HepG2 (cell line): Measurements from ENCODE around the gene CDC42EP5. TPM values are rescaled to one million over a fixed set of nuclear protein-coding genes. Genes with fewer than 3 reads are reported as not detected.
A peak's percentile ranks its signal among the peaks of the same experiment; 100 is the strongest.

Source experiments
- BRCA1 ChIP-seq: sonication (generic); formaldehyde crosslinking; IDR thresholded peaks from 2 replicates; pipeline ENCODE4 v1.4.0; 2020; ENCODE audit warnings: missing genetic modification reagents
- CENPBD1 ChIP-seq: sonication (generic); formaldehyde crosslinking; IDR thresholded peaks from 2 replicates; pipeline ENCODE4 v1.8.0; 2022; ENCODE audit warnings: missing genetic modification reagents, low read depth, mild to moderate bottlenecking, borderline replicate concordance
- CHD2 ChIP-seq: IDR thresholded peaks from 2 replicates; pipeline ENCODE4 v1.6.1; 2011; ENCODE audit warnings: low read depth, low read length, improper control_type of control experiment
- CSRNP2 ChIP-seq: sonication (generic); formaldehyde crosslinking; conservative IDR thresholded peaks from 2 replicates; pipeline ENCODE4 v1.8.0; 2022; ENCODE audit warnings: low read depth, missing genetic modification reagents
- ELF4 ChIP-seq: sonication (generic); formaldehyde crosslinking; IDR thresholded peaks from 2 replicates; pipeline ENCODE4 v1.5.0; 2020; ENCODE audit warnings: missing genetic modification reagents, mild to moderate bottlenecking, moderate library complexity, borderline replicate concordance
- GATAD2A ChIP-seq: IDR thresholded peaks from 2 replicates; pipeline ENCODE4 v1.6.1; 2016
- HNRNPL ChIP-seq: fragments of 200-400 bp; formaldehyde crosslinking; IDR thresholded peaks from 2 replicates; pipeline ENCODE4 v1.6.1; 2017; ENCODE audit warnings: mild to moderate bottlenecking, low read depth, low read length
- HNRNPLL ChIP-seq: fragments of 200-400 bp; formaldehyde crosslinking; IDR thresholded peaks from 2 replicates; pipeline ENCODE4 v1.6.1; 2017; ENCODE audit warnings: mild to moderate bottlenecking, low read depth, low read length; ENCODE audit not compliant: poor library complexity, severe bottlenecking
- MZF1 ChIP-seq: sonication (generic); formaldehyde crosslinking; IDR thresholded peaks from 2 replicates; pipeline ENCODE4 v1.8.1; 2023; ENCODE audit warnings: mild to moderate bottlenecking, missing genetic modification reagents, borderline replicate concordance
- PRDM10 ChIP-seq: sonication (generic); formaldehyde crosslinking; IDR thresholded peaks from 2 replicates; pipeline ENCODE4 v1.4.0; 2020; ENCODE audit warnings: low read depth, missing genetic modification reagents
- RNF219 ChIP-seq: sonication (generic); formaldehyde crosslinking; IDR thresholded peaks from 2 replicates; pipeline ENCODE4 v1.5.0; 2020; ENCODE audit warnings: mild to moderate bottlenecking, missing genetic modification reagents
- USF2 ChIP-seq, 2 experiments: sonication (generic) in 1 of 2; formaldehyde crosslinking in 1 of 2; IDR thresholded peaks; 2 replicates each; pipeline versions ENCODE4 v1.5.1 to v1.6.1; 2011 to 2020; ENCODE audit warnings: borderline replicate concordance in 1 of 2, low read depth in 1 of 2, low read length in 1 of 2, mild to moderate bottlenecking in 1 of 2, missing genetic modification reagents in 1 of 2, moderate library complexity in 1 of 2
- ZBTB8A ChIP-seq: sonication (generic); formaldehyde crosslinking; IDR thresholded peaks from 2 replicates; pipeline ENCODE4 v1.4.0; 2020; ENCODE audit warnings: mild to moderate bottlenecking, low read depth, missing genetic modification reagents, borderline replicate concordance
- ZEB1 ChIP-seq: IDR thresholded peaks from 2 replicates; pipeline ENCODE4 v1.6.1; 2012; ENCODE audit warnings: mild to moderate bottlenecking, low read depth, inconsistent platforms; ENCODE audit not compliant: insufficient replicate concordance
- ZNF160 ChIP-seq: sonication (generic); formaldehyde crosslinking; IDR thresholded peaks from 2 replicates; pipeline ENCODE4 v1.8.0; 2022; ENCODE audit warnings: mild to moderate bottlenecking, inconsistent platforms, missing genetic modification reagents
- ZNF207 ChIP-seq: fragments of 450-650 bp; IDR thresholded peaks from 2 replicates; pipeline ENCODE4 v1.6.1; 2016; ENCODE audit warnings: antibody characterized with exemption, borderline replicate concordance
- ZNF230 ChIP-seq: sonication (generic); formaldehyde crosslinking; IDR thresholded peaks from 2 replicates; pipeline ENCODE4 v1.4.0; 2020; ENCODE audit warnings: mild to moderate bottlenecking, missing genetic modification reagents
- ZNF432 ChIP-seq: sonication (generic); formaldehyde crosslinking; IDR thresholded peaks from 2 replicates; pipeline ENCODE4 v1.5.0; 2020; ENCODE audit warnings: missing genetic modification reagents, mild to moderate bottlenecking, borderline replicate concordance
- ZNF775 ChIP-seq: sonication (generic); formaldehyde crosslinking; IDR thresholded peaks from 2 replicates; pipeline ENCODE4 v1.4.0; 2020; ENCODE audit warnings: missing genetic modification reagents, mild to moderate bottlenecking, moderate library complexity, borderline replicate concordance
- ZSCAN9 ChIP-seq: IDR thresholded peaks from 2 replicates; pipeline ENCODE4 v1.6.1; 2016; ENCODE audit warnings: borderline replicate concordance
- polyA plus RNA-seq, 8 experiments: library from polyadenylated mRNA; depleted of rRNA in 3 of 8; stranded (reverse) in 7 of 8; unstranded in 1 of 8; fragments of >200 nt; fragmentation: Illumina TruSeq in 4 of 8; extraction: Trizol in 4 of 8; gene quantifications; 2 replicates each; pipeline versions ENCODE4 v1.2.1 to v1.2.3, GENCODE V29; 2011 to 2016; ENCODE audit warnings: low read depth in 4 of 8, missing spikeins in 1 of 8, mixed read lengths in 1 of 8; ENCODE audit not compliant: insufficient read depth in 1 of 8
- total RNA-seq, 5 experiments: library from RNA; depleted of rRNA; stranded (reverse); fragments of >200 nt; fragmentation: Illumina TruSeq; extraction: Trizol; gene quantifications; 2 replicates each; pipeline ENCODE4 v1.2.3, GENCODE V29; 2016; ENCODE audit warnings: low read depth in 1 of 5

The CDC42EP5 gene
- total and polyA plus RNA-seq, 2 of the 13 experiments (the other 11 are each of a cell fraction or from before 2014, with no cell fraction given) = 0.41 to 1.6 TPM

- TF ChIP-seq ZBTB8A (CRISPR knock-in tag) = no peak
- no peak for TF ChIP-seq ZNF160 (CRISPR knock-in tag)
- TF ChIP-seq ZNF207 = no peak
- no peak for TF ChIP-seq MZF1 (CRISPR knock-in tag)
- TF ChIP-seq ZNF230 (CRISPR knock-in tag) = 0 out of 2 replicates have a peak, but pooled peaks have one; percentile 47
- no peak for TF ChIP-seq ZNF432 (CRISPR knock-in tag)
- no peak for TF ChIP-seq ZNF775 (CRISPR knock-in tag)
- TF ChIP-seq PRDM10 = no peak
- no peak for TF ChIP-seq GATAD2A (CRISPR knock-in tag)
- no peak for TF ChIP-seq CENPBD1 (CRISPR knock-in tag)
- TF ChIP-seq CHD2 = no peak
- TF ChIP-seq HNRNPL = no peak
- TF ChIP-seq USF2 (IDR thresholded peaks at IDR 0.05; ENCODE audit: low read depth, low read length) = no peak
- TF ChIP-seq USF2 (CRISPR knock-in tag; IDR thresholded peaks at IDR 0.05; ENCODE audit: borderline replicate concordance) = no peak
- TF ChIP-seq ZEB1 = no peak
- TF ChIP-seq ZSCAN9 = peak; percentile 93
- no peak for TF ChIP-seq CSRNP2 (CRISPR knock-in tag)
- no peak for TF ChIP-seq HNRNPLL
- TF ChIP-seq RNF219 = no peak
- TF ChIP-seq BRCA1 (CRISPR knock-in tag) = peak; percentile 74; the same call in 1 of the 2 replicates
- TF ChIP-seq ELF4 (CRISPR knock-in tag) = no peak
Observed at GRCh38 chr19:54517483-54517882, 44.4 kb upstream of the CDC42EP5 start (continued).
